ENCODE measurements around the gene BICC1.

The BICC1 gene

GRCh38 chr10:58795560-58795959, 282.9 kb downstream of the BICC1 start:
- DNase-seq: no peak

- peak; percentile 60 for DNase-seq
Observed at GRCh38 chr10:58796242-58796641, 283.6 kb downstream of the BICC1 start.

GRCh38 chr10:58796824-58797223, 284.2 kb downstream of the BICC1 start:
- no peak for DNase-seq

- DNase-seq: no peak
Observed at GRCh38 chr10:58797356-58797755, 284.7 kb downstream of the BICC1 start.

- DNase-seq: no peak
Observed at GRCh38 chr10:58802047-58802446, 289.4 kb downstream of the BICC1 start.

- no peak for DNase-seq
Observed at GRCh38 chr10:58806323-58806722, 293.7 kb downstream of the BICC1 start.

- no peak for DNase-seq
Observed at GRCh38 chr10:58806970-58807628, 294.4 kb downstream of the BICC1 start.

GRCh38 chr10:58807629-58808022, 295.0 kb downstream of the BICC1 start:
- no peak for DNase-seq

- no peak for DNase-seq
Observed at GRCh38 chr10:58810751-58811150, 298.1 kb downstream of the BICC1 start.

GRCh38 chr10:58813573-58813972, 300.9 kb downstream of the BICC1 start:
- DNase-seq: no peak

- DNase-seq: no peak
Observed at GRCh38 chr10:58817201-58817846, 304.7 kb downstream of the BICC1 start.

GRCh38 chr10:58818900-58819299, 306.2 kb downstream of the BICC1 start:
- DNase-seq: no peak

- DNase-seq: no peak
Observed at GRCh38 chr10:58820386-58820785, 307.7 kb downstream of the BICC1 start.

- no peak for DNase-seq
Observed at GRCh38 chr10:58820861-58821751, 308.4 kb downstream of the BICC1 start.

GRCh38 chr10:58821752-58822056, 309.0 kb downstream of the BICC1 start:
- no peak for DNase-seq

- DNase-seq: no peak
Observed at GRCh38 chr10:58823983-58824382, 311.3 kb downstream of the BICC1 start.

- no peak for DNase-seq
Observed at GRCh38 chr10:58824396-58824795, 311.7 kb downstream of the BICC1 start.

GRCh38 chr10:58826694-58827093, 314.0 kb downstream of the BICC1 start:
- peak; percentile 60 for DNase-seq

- no peak for DNase-seq
Observed at GRCh38 chr10:58827381-58827780, 314.7 kb downstream of the BICC1 start.

GRCh38 chr10:58829839-58830238, 317.2 kb downstream of the BICC1 start:
- DNase-seq: no peak

GRCh38 chr10:58830697-58831096, 318.0 kb downstream of the BICC1 start:
- DNase-seq: no peak

GRCh38 chr10:58833771-58834561, 321.3 kb downstream of the BICC1 start:
- DNase-seq: no peak

- DNase-seq: no peak
Observed at GRCh38 chr10:58836176-58836700, 323.6 kb downstream of the BICC1 start.

Measured in islet precursor cell (in vitro differentiated cells).